ENCODE data around the gene INKA2.

GRCh38 chr1:111770916-111771315, 31.7 kb upstream of the INKA2 start:
- TF ChIP-seq POLR2A (IDR thresholded peaks at IDR 0.05; ENCODE audit: low read length), result no peak
- TF ChIP-seq GATA1 (IDR thresholded peaks at IDR 0.05; ENCODE audit: low read depth, low read length), result no peak

Measured in erythroblast (primary cell).